Measurements from ENCODE around the gene SEC14L6. TPM values are rescaled to one million over a fixed set of nuclear protein-coding genes. Genes with fewer than 3 reads are reported as not detected.

Gene SEC14L6
- total and polyA plus RNA-seq, 4 experiments from 2014 or later = not detected

DNA sequence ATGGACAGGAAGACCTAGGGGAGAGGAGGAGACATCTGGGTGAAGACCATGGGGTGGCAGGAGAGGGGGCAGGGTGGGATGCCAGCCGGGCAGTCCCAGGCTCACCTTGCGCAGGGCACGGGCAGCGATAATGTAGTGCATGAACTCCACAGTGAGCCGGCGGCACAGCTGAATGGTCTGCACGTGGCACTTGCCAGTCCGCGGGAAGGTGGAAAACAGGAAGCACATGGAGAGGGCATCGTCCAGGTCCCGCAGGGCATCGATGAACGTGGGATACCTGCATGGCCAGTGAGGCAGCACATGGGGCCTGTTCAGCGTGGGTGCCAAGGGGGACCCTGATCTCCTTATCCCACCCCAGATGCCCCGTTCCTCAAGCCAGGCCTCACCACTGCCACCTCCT, 37.9 kb upstream of the SEC14L6 start:
- no peak overlapping the region for H3K4me3 ChIP-seq (ENCODE audit: low read length in 2 of 2)
- no peaks in the 10 kb centered on the region for H3K27me3 ChIP-seq (ENCODE audit: insufficient read depth, low read length)
- H3K27ac ChIP-seq (ENCODE audit: low read depth, low read length) = no peak overlapping the region
- no peaks in the 10 kb centered on the region for H3K4me1 ChIP-seq (ENCODE audit: insufficient read depth, low read length)
- ChIA-PET CTCF (ENCODE audit: partially characterized antibody) (no interaction called here), POLR2A (ENCODE audit: partially characterized antibody) (no interaction called here)
- no peak overlapping the region for H3K4me3 Mint-ChIP-seq
- DNase-seq = no peak
- H3K27me3 Mint-ChIP-seq = no peaks in the 10 kb centered on the region
- H3K9me3 ChIP-seq (ENCODE audit: control insufficient read depth in 1 of 2, low read length in 2 of 2) = no peaks in the 10 kb centered on the region
- H3K9me3 Mint-ChIP-seq = no peaks in the 10 kb centered on the region
- H3K36me3 ChIP-seq (ENCODE audit: insufficient read depth, low read length) = peaks cover 88% of the 10 kb centered on the region
- peak overlapping the region in 1 of 7 donors; percentile 43 for H3K27ac Mint-ChIP-seq
- peaks cover 0 to 5% (median 0%) of the 10 kb centered on the region in 4 donors for H3K4me1 Mint-ChIP-seq
- intact Hi-C loops (cut with micrococcal nuclease) = no loop called here
- peaks cover 71 to 78% of the 10 kb centered on the region in 2 donors for H3K36me3 Mint-ChIP-seq

DNA sequence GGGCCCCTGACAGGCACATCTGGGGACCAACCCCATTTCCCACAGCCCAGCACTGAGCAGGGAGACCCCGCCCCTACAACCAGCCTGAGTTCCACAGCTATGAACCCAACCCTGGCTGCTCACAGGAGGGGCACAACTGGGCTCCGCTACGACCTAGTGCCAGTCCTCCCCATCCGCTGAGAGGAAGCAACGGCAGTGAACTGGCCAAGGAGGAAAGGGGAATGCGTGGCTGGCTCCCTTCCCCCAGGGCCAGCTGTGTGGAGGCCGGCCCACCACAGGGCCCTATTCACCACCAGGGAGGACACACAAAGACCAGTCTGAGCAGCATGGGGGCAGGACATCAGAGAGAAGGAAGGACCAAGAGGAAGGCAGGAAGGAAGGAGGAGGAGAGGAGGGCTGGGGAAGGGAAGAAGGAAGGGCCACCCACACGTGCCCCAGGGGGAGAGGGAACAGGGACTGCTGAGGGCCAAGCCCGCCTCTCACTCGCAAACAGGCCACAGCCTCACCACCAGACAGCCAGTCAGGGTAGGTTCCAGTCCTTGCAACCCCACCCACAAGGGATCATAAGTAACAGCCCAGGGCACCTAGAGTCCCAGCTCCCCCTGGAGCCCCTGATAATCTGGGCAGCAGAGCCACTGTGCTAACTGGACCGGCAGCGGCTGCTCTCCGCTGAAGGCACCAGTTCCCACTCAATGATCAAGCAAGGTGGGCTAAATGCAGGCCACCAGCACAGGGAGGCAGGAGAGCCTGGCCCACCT, 36.4 kb upstream of the SEC14L6 start:
- DNase-seq = no peak
- H3K36me3 ChIP-seq (ENCODE audit: insufficient read depth, low read length) = peaks cover 98% of the 10 kb centered on the region
- no peak overlapping the region for H3K4me3 ChIP-seq (ENCODE audit: low read length in 2 of 2)
- peaks cover 73 to 82% of the 10 kb centered on the region in 2 donors for H3K36me3 Mint-ChIP-seq
- ChIA-PET POLR2A (ENCODE audit: partially characterized antibody) (no interaction called here), CTCF (ENCODE audit: partially characterized antibody) (no interaction called here)
- H3K27me3 ChIP-seq (ENCODE audit: insufficient read depth, low read length) = no peaks in the 10 kb centered on the region
- intact Hi-C loops (cut with micrococcal nuclease) = no loop called here
- H3K27me3 Mint-ChIP-seq = no peaks in the 10 kb centered on the region
- peaks cover 0 to 2% (median 0%) of the 10 kb centered on the region in 4 donors for H3K4me1 Mint-ChIP-seq
- H3K27ac ChIP-seq (ENCODE audit: low read depth, low read length) = no peak overlapping the region
- no peaks in the 10 kb centered on the region for H3K9me3 Mint-ChIP-seq
- no peaks in the 10 kb centered on the region for H3K9me3 ChIP-seq (ENCODE audit: control insufficient read depth in 1 of 2, low read length in 2 of 2)
- no peak overlapping the region for H3K27ac Mint-ChIP-seq
- H3K4me3 Mint-ChIP-seq = no peak overlapping the region
- H3K4me1 ChIP-seq (ENCODE audit: insufficient read depth, low read length) = no peaks in the 10 kb centered on the region

DNA sequence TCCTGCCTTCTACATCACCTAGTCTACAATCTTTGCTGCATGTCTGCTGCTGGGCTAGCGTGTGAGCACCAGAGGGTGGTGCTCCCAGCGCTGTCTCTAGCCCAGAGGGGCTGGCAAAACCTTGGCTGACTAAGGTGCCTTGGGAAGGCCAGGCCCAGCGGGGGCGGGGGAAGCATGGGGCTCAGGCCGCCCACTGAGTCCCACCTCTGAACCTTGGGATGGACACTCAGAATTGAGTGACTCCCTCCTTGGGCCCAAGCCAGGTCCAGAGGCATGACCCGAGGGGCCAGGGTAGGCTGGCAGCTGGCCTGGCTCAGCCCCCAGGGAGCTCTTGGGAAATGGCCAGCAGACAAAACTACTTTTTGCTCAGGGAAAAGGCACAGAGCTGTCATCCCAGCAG, 35.5 kb upstream of the SEC14L6 start:
- Histone ChIP-seq H3K4me1 (ENCODE audit: insufficient read depth, low read length) (no peaks in the 10 kb centered on the region), H3K36me3 (ENCODE audit: insufficient read depth, low read length) (peaks cover 96% of the 10 kb centered on the region), H3K27me3 (ENCODE audit: insufficient read depth, low read length) (no peaks in the 10 kb centered on the region), H3K27ac (ENCODE audit: low read depth, low read length) (no peak overlapping the region), H3K9me3 (ENCODE audit: control insufficient read depth in 1 of 2, low read length in 2 of 2) (no peaks in the 10 kb centered on the region), H3K4me3 (ENCODE audit: low read length in 2 of 2) (no peak overlapping the region)
- CTCF ChIA-PET (ENCODE audit: partially characterized antibody) = no interaction called here
- intact Hi-C loops (cut with micrococcal nuclease) = no loop called here
- no peaks in the 10 kb centered on the region for H3K27me3 Mint-ChIP-seq
- peaks cover 0 to 2% (median under 1%) of the 10 kb centered on the region in 4 donors for H3K4me1 Mint-ChIP-seq
- no peaks in the 10 kb centered on the region for H3K9me3 Mint-ChIP-seq
- POLR2A ChIA-PET (ENCODE audit: partially characterized antibody) = no interaction called here
- H3K4me3 Mint-ChIP-seq = no peak overlapping the region
- no peak for DNase-seq
- H3K27ac Mint-ChIP-seq = no peak overlapping the region
- peaks cover 72 to 82% of the 10 kb centered on the region in 2 donors for H3K36me3 Mint-ChIP-seq

DNA sequence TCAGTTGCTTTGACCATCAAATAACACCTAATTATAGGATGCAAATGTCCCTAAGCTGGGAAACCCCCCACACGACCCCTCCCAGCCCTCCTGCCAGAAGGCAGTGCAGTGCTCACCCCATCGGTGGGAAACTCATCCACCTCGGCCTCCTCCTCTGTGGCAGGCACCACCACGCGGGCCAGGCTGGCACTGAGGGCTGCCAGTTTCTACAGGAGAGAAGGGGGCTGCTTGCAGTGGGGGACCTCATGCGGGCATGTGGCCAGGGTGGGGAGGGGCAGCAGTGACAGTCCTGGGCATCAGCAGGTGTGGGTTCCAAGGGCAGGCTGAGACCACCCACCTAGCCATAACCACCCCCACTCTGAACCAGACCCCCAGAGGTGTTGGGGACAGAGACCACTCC, 34.4 kb upstream of the SEC14L6 start:
- Mint-ChIP-seq H3K27ac (no peak overlapping the region), H3K36me3 (peaks cover 73 to 82% of the 10 kb centered on the region in 2 donors), H3K4me3 (no peak overlapping the region), H3K9me3 (no peaks in the 10 kb centered on the region), H3K4me1 (peaks cover 1 to 8% (median 4%) of the 10 kb centered on the region in 4 donors), H3K27me3 (no peaks in the 10 kb centered on the region)
- ChIA-PET POLR2A (ENCODE audit: partially characterized antibody) (interaction anchor here (0.8 kb wide), 2 partner anchors 9 to 10 kb away, joined by 3 read pairs; no protein-coding TSS in a partner anchor), CTCF (ENCODE audit: partially characterized antibody) (interaction anchor here (1.4 kb wide), 1 partner anchor 339 kb away, joined by 3 read pairs; no protein-coding TSS in a partner anchor)
- no peaks in the 10 kb centered on the region for H3K4me1 ChIP-seq (ENCODE audit: insufficient read depth, low read length)
- DNase-seq = no peak
- no peak overlapping the region for H3K27ac ChIP-seq (ENCODE audit: low read depth, low read length)
- H3K9me3 ChIP-seq (ENCODE audit: control insufficient read depth in 1 of 2, low read length in 2 of 2) = no peaks in the 10 kb centered on the region
- H3K4me3 ChIP-seq (ENCODE audit: low read length in 2 of 2) = no peak overlapping the region
- H3K27me3 ChIP-seq (ENCODE audit: insufficient read depth, low read length) = no peaks in the 10 kb centered on the region
- peaks cover 96% of the 10 kb centered on the region for H3K36me3 ChIP-seq (ENCODE audit: insufficient read depth, low read length)
- intact Hi-C loops (cut with micrococcal nuclease) = no loop called here

DNA sequence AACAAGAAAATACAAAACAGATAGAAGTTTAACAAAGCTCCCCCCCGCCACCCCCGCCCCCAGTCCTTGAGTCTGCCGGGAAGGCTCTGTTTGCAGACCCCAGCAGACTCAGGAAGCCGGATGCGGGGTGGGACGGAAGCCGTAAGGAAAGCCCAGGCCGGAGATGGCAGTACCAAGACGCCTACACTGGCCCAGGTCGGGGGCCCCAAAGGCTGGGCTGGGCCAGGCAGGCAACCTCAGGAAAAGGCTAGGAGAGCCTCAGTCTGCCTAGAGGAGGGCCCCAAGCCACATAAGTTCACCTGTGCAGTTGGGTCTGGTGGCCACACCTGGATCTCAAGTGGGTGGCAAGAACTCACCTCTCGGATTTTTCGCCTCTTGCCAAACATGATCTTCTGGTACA, 31.9 kb upstream of the SEC14L6 start:
- no peak overlapping the region for H3K27ac Mint-ChIP-seq
- no peaks in the 10 kb centered on the region for H3K9me3 Mint-ChIP-seq
- H3K27ac ChIP-seq (ENCODE audit: low read depth, low read length) = no peak overlapping the region
- ChIA-PET POLR2A (ENCODE audit: partially characterized antibody) (no interaction called here), CTCF (ENCODE audit: partially characterized antibody) (no interaction called here)
- intact Hi-C loops (cut with micrococcal nuclease) = no loop called here
- no peaks in the 10 kb centered on the region for H3K27me3 ChIP-seq (ENCODE audit: insufficient read depth, low read length)
- H3K4me1 ChIP-seq (ENCODE audit: insufficient read depth, low read length) = peaks cover 4% of the 10 kb centered on the region
- H3K4me1 Mint-ChIP-seq = peaks cover 2 to 20% (median 6%) of the 10 kb centered on the region in 4 donors
- H3K9me3 ChIP-seq (ENCODE audit: control insufficient read depth in 1 of 2, low read length in 2 of 2) = no peaks in the 10 kb centered on the region
- H3K36me3 ChIP-seq (ENCODE audit: insufficient read depth, low read length) = peaks cover 75% of the 10 kb centered on the region
- H3K4me3 Mint-ChIP-seq = no peak overlapping the region
- H3K27me3 Mint-ChIP-seq = no peaks in the 10 kb centered on the region
- H3K4me3 ChIP-seq (ENCODE audit: low read length in 2 of 2) = no peak overlapping the region
- DNase-seq = no peak
- peaks cover 58 to 69% of the 10 kb centered on the region in 2 donors for H3K36me3 Mint-ChIP-seq

DNA sequence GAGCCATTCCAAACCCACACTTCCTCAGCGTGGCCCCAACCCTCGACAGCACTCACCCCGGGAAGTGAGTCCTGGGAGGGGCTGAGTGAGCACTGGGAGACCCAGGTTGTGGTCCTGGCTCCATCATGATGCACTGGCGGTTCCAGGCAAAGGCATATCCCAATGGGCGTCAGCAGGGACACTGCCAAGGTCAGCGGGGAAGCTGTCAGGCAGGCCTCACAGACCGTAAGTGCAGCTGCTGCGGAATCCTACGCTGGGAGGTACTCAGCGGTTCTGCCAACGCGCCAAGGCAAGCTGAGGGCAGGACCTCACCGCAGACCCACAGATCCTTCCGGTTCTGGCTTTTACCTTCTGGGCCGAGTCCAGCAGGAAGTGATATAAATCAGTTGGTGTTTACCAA, 29.3 kb upstream of the SEC14L6 start:
- H3K4me1 ChIP-seq (ENCODE audit: insufficient read depth, low read length) = peaks cover 4% of the 10 kb centered on the region
- no peak for DNase-seq
- Mint-ChIP-seq H3K36me3 (peaks cover 46 to 53% of the 10 kb centered on the region in 2 donors), H3K4me3 (peak overlapping the region in 1 of 8 donors; percentile 47), H3K4me1 (peaks cover 3 to 24% (median 7%) of the 10 kb centered on the region in 4 donors), H3K9me3 (no peaks in the 10 kb centered on the region), H3K27me3 (peaks cover 0 to 2% of the 10 kb centered on the region in 2 donors), H3K27ac (no peak overlapping the region)
- no peaks in the 10 kb centered on the region for H3K27me3 ChIP-seq (ENCODE audit: insufficient read depth, low read length)
- no peak overlapping the region for H3K27ac ChIP-seq (ENCODE audit: low read depth, low read length)
- peaks cover 48% of the 10 kb centered on the region for H3K36me3 ChIP-seq (ENCODE audit: insufficient read depth, low read length)
- ChIA-PET CTCF (ENCODE audit: partially characterized antibody) (no interaction called here), POLR2A (ENCODE audit: partially characterized antibody) (no interaction called here)
- intact Hi-C loops (cut with micrococcal nuclease) = no loop called here
- H3K9me3 ChIP-seq (ENCODE audit: control insufficient read depth in 1 of 2, low read length in 2 of 2) = no peaks in the 10 kb centered on the region
- no peak overlapping the region for H3K4me3 ChIP-seq (ENCODE audit: low read length in 2 of 2)

DNA sequence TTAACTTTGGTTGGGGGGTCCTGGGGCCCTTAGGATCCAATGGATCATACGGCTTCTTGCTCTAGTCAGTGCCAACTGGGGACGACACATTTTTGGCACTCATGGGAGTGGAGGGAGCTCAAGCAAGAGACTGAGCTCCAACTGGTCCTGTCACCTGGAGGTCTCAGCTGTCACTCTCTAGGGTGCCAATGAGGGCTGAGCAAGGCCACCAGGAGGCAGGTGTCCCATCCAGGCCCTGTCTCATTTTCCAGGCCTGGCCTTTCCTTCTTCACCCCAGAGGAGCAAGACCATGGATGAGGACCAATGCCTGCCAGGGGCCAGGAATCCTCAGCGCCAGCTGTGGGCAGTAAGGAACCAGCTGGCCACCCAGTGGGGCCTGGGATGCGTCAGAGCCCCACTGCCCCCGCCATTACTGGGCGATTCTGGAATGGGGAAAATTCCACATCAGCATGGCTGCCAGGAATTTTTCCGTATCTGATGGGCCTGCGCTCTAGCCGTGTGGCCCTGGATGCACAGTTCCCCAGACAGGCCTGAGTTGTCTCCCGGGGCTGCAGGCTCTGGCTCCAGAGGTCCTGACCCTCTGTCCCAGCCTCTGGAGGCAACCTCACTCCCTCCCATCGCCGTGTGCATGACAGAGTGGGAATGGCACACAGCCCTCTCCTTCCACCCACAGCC, 28.6 kb upstream of the SEC14L6 start:
- ChIA-PET POLR2A (ENCODE audit: partially characterized antibody) (interaction anchor here (0.7 kb wide), 1 partner anchor 16 kb away, joined by 3 read pairs; the partner anchor contains the start of gene PES1), CTCF (ENCODE audit: partially characterized antibody) (no interaction called here)
- Histone ChIP-seq H3K27ac (ENCODE audit: low read depth, low read length) (no peak overlapping the region), H3K9me3 (ENCODE audit: control insufficient read depth in 1 of 2, low read length in 2 of 2) (no peaks in the 10 kb centered on the region), H3K36me3 (ENCODE audit: insufficient read depth, low read length) (peaks cover 41% of the 10 kb centered on the region), H3K27me3 (ENCODE audit: insufficient read depth, low read length) (no peaks in the 10 kb centered on the region), H3K4me1 (ENCODE audit: insufficient read depth, low read length) (peaks cover 4% of the 10 kb centered on the region), H3K4me3 (ENCODE audit: low read length in 2 of 2) (no peak overlapping the region)
- Mint-ChIP-seq H3K4me3 (no peak overlapping the region), H3K36me3 (peaks cover 39 to 45% of the 10 kb centered on the region in 2 donors), H3K9me3 (no peaks in the 10 kb centered on the region), H3K27ac (no peak overlapping the region), H3K27me3 (peaks cover 0 to 2% of the 10 kb centered on the region in 2 donors), H3K4me1 (peaks cover 3 to 24% (median 7%) of the 10 kb centered on the region in 4 donors)
- no peak for DNase-seq
- intact Hi-C loops (cut with micrococcal nuclease) = no loop called here
